GM21737 (cell line): ENCODE measurements around the gene ACOX1.

Experiments
- ATAC-seq: cut with Tn5 transposase; IDR thresholded peaks from one replicate; pipeline ENCODE4 v1.9.1; 2021; ENCODE audit warnings: mild to moderate bottlenecking, moderate library complexity; ENCODE audit not compliant: unreplicated experiment

Gene ACOX1

DNA sequence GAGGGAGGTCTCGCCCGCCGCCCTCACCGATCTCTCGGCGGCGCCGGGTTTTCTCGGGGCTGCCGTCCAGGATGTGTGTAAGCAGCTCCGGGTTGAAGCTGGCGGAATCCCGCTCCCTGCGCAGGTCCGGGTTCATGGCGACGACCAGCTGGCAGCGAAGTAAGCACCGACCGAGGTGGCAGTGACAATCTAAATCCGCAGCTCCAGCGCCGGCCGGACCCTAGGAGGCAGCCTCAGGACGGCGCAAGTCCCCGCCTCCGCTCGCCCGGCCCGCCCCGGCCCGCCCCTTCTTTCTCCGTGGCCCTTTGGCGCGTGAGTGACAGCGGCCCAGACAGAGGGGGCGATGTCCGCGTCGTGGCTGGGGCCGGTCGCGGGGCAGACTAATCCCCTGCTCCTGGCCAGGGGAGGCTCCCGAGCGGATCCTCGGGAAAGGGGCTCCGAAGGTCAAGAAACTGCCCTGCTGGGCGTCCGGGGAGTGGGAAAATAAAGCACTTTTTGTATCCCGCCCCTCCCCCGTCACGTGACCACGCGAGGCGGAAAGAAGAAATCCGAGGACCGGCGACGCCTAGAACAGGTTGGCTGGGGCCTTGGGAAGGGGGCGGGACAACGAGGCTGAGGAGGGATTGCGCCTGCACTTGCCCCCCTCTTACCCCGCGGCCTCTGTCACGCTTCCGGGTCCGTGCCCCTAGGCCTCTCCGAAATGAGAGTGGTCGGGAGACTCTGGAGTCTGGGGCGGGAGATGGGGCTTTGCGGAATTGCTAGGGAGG, at the start of gene ACOX1, which contains the start of gene TEN1:
Gene ACOX1 (minus strand): TSS at position 229 of the 767 bp plus-strand sequence. CDS start 93 bp downstream, at position 136.
Gene TEN1 (plus strand): TSS at position 303 of the 767 bp plus-strand sequence. CDS start 6,953 bp downstream, outside the sequence.
- peak; percentile 91 for ATAC-seq

DNA sequence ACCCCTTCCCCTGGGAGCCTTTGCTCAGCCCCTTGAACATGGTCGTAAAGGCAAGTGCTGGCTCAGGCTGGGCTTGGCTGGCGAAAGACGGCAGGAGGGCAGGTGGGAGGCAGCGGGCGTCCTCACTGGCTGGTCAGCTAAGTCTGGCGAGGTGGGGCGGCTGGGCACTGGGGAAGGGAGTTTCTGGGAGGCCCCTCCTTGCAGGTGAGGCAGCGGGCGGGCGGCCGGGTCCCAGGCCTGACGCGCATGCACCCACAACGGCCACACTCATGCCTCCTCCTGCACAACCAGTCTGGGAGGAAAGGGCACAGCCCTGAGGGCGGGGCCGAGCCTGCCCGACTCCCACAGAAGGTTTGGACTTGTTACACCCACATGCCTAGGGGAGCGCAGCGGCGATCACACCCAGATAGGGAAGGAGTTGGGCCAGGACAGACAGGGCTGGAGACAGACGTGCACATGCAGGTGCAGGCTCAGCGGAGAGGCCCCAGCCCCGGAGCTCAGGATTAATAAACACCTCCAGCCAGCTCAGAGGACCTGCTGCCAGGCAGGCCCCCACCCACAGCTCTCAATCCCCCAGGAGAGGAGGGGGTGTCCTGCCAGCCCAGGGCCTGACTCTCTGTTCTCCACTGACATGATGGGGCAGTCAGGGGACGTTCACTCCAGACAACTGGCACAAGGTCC, 48.3 kb upstream of the ACOX1 start, which contains the start of gene EVPL:
Gene EVPL (minus strand): TSS at position 148 of the 681 bp plus-strand sequence. CDS start 108 bp downstream, at position 40.
- no peak for ATAC-seq

DNA sequence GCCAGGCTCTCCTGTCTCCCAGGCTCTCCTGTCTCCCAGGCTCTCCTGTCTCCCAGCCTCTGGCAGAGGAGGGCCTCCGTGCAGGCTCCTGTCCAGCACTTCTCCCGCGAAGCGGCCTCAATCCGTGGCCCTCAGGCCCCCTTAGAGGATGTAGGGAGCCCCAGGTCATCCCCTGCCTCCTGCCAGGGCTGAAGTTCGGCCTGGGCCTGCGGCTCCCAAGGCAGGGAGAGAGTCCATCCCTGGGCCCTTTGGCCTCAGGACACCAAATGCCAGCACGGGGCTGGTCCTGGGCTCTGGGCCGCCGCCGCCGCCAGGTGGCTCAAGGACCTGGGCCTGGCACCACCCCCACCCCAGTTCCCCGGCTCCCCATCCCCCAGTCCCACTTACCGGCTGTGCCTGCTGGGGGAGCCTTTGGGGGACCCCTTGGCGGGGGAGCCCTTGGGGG, 47.8 kb upstream of the ACOX1 start:
- no peak for ATAC-seq

DNA sequence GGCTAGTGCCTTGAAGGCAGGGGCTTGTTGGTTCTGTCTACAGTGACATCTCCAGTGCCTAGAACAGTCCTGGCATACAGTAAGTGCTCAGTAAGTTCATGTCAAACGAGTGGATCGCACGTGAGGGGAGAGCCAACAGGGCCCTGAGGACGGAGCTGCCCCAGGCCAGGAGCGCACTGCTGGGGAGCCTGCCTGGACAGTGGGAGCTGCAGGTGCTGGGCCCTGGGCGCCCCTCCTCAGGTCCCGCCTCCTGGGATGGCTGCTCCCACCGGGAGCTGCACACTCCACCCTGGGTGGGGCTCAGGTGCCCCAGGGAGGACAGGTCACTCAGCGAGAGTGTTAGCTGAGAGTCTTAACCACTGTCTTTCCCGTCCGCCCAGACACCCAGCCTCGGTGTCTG, 46.3 kb upstream of the ACOX1 start:
- ATAC-seq, result no peak

DNA sequence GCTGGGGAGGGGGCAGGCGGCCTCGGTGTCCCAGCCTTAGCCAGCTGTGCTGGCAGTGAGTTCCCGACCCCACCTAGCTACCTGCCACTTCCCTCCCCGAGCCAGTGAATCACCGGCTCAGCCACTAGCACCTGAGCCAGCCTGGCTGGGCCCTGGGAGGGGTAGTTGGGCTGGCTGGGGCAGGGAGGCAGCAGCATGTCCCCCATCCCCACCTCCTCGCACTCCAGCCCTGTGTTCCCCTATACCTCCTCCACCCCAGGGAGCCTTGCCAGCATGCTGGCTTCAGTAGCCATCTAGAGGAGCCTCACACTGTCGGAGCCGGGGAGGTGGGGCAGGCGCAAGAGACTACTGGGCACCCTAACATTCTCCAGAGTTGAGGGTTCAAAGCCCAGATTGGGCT, 45.4 kb upstream of the ACOX1 start:
- no peak for ATAC-seq

DNA sequence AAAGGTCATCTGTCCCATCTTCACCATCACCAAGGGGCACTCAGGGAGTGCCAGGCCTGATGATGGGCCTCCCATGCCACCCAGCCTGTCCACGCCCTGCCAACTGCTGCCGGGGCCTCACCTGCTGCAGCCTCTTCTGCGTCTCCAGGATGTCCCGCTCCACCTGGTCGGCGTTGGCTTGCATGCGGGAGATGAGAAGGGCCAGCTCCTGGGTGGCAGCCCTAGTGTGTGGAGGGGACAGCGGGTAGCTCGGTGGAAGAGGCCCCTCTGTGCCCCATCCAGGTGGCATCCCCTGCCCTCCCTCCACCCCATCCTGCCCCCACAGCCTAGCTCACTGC, 44.9 kb upstream of the ACOX1 start:
- ATAC-seq, result no peak

DNA sequence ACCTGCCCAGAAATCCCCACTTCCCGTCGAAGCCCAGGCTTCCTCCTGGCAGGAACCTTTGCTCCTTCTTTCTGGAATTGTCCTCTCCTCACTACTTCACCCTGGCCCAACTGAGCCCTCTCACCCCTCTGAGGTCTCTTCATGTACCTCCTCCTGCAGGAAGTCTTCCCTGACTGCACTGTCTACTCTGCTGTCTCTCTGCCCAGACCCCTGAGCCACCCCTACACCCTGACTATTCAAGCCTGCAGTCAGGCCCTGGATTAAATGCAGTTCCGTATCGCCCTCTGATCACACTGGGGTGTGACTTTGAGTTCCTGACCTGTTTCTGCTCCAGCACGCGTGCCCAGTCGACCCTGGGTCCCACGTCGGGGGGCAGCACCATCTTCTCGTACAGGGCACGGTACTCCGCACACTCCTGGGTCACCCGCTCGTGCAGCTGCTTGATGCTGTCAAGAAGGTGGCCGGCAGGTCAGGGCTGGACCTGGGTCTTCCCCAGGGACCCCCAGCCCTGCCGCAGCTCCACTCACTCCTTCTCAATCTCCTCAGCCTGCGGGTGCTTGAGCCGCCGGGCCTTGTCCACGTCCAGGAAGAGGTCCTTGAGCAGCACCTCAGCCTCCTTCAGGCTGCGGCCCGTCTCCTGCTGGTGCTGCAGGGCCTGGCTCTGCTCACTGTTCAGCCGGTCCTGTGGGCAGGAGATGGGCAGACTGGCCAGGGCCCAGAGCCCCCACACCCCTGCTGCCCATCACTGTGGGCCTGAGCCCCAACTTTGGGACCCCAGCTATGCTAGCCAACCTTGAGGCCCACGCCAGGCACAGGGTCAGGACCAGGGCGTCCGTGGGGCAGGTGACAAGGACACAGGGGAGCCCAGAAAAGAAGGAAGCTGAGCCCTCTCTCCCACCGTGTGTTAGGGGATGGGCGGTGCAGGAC, 44.3 kb upstream of the ACOX1 start:
- no peak for ATAC-seq

DNA sequence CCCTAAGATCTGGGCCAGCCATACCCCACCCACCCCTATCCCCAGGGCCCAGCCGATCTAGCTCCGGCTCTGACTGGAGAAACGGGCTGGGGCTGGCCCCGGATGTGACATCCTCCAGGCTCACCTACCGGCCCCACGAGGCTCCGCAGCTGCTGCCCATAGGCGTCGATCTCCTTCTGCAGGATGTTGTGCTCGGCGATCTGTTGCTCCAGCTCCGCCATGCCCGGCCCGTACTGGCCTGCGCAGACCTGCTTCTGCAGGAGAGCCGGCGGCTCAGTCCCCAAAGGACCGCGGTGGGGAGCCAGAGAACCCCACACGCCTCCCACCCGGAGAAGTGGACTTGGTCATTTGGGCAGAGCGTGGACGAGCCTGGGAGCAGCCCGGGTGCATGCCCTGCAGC, 43.3 kb upstream of the ACOX1 start:
- ATAC-seq, result no peak

DNA sequence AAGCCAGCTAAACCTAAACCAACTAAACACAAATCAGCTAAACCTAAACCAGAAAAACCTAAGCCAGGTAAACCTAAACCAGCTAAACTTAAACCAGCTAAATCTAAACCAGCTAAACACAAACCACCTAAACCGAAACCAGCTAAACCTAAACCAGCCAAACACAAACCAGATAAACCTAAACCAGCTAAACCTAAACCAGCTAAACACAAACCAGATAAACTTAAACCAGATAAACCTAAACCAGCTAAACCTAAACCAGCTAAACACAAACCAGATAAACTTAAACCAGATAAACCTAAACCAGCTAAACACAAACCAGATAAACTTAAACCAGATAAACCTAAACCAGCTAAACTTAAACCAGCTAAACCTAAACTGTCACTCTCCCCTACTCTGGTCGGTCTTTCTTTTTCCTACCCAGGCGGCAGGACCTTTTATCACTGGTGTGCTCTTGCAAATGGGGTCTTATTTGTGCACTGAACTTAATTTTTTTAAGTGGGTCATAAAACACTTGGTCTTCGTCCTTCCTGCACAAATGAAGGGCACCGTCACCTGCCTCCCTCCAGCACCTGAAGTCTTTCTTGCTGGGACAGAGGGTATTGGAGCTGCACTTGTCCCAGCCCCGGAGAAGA, 41.0 kb upstream of the ACOX1 start:
- ATAC-seq, result no peak

DNA sequence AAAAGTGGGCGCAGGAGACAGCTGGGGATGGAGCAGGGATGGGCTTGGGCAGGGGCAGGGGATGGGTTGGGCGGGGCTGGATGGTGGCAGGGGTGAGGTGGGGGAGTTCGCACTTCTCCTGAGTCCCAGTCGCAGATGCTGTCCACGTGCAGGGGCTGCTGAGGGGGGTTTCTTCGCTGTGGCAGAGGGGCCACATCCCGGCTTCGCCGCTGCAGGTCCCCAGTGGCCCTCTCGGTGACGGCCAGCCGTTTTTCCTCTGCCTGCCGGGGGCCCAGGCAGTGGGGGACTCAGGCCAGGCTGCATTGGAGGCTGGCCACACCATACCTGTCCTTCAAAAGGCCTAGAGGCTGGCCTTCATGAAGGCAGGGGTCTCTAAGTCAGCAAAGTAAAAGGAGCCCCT, 39.8 kb upstream of the ACOX1 start:
- no peak for ATAC-seq

DNA sequence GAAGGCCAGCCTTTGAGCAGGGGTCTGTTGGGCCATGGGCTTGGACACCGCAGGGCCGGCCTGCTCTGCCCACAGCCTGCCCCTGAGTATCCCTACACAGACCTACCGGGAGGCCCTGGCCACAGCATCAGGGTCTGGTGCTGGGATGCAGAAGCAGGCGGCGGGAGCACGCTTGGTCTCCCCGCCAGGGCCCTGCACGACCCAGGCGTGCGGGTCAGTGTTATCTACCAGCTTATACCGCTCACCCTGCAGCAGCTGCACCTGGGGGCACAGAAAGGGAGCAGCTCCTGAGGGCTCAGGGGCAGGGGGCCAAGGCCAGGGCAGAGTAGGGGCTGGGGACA, 39.3 kb upstream of the ACOX1 start:
- ATAC-seq, result no peak

DNA sequence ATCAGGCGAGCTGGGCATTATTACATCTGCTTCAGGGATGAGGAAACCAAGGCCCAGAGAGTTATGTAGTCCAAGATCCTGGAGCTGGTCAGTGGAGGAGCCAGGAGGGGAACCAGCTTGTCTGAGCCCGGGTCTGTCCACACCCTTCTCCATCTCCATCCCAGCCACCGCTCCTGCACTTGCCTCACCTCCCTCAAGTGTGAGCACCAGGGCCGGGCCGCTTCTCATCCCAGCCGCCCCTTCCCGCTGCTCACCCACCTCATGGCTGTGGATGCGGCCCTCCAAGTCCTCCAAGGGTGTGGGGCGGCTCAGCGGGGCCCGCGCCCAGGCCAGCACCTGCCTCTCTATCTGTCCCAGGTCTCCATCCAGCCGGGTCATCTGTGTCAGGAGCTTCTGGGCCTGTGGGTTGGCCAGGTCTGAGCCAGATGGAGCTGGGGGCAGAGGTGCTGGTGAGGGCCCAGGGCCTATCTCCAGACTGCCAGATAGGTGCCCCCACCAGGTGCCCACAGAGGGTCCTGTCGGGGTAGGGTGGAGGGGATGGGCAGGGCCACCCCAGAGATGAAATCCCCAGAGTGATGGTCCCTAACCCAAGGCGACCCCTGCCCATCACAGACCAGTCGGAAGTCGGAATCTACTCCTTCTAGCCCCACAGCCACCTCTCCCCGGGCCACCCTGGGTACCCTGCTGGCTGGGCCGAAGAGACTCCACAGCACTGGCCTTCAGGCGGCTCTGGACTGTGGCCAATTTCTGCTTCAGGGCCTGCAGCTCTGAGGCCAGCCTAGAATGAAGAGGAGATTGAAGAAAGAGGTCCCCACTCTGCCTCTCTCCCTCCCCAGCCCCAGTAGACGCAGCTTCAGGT, 38.7 kb upstream of the ACOX1 start:
- no peak for ATAC-seq

DNA sequence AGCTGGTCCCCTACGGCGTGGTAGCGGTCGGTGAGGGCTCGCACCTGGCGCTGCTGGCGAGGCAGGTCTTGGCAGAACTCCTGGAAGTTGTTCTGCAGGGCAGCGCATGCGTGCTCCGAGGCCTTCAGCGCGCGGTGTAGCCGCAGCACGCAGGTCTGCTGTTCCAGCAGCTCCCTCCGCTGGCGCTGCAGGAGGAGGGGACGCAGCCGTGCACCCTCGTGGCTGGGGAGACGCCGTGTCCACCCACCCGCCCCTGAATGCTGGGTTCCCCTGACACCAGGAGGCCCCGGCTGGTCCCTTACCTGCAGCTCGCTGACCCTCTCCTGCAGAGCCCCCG, 35.9 kb upstream of the ACOX1 start:
- ATAC-seq, result no peak

DNA sequence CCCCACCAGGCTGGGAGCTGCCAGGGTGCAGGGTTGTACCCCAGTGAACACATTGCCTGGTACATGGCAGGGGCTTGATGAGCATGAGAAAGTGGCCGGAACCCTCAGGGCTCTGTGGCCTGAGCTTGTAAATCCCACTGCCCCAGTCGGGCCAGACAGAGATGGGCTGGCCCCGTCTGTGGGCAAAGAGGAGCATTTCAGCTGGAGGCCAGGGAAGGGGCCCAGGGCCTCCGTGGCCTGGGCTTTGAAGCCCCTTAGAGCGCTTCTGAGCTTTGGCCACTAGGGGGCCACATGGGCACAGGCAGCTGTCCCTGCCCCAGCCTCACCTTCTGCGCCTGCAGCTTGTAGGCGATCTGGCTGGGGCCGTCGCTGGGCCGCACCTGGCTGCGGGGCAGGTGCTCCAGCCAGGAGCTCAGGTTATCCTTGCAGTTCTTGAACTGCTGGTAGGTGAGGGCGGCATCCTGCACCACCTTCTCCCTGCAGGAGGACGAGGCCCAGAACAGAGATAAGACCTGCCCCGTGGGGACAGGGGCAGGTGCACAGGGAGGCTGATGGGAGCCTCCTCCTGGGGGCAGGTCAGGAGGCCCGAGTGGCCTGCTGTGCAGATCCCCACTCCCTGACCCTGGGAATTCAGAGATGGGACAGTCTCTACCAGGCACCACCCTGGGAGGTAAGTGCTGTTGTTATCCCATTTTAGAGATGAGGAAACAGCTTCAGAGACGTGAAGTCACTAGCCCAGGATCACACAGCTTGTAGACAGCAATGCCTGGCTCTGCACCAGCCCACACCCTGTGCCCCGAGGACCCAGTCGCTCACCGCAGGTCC, 35.3 kb upstream of the ACOX1 start:
- no peak for ATAC-seq

DNA sequence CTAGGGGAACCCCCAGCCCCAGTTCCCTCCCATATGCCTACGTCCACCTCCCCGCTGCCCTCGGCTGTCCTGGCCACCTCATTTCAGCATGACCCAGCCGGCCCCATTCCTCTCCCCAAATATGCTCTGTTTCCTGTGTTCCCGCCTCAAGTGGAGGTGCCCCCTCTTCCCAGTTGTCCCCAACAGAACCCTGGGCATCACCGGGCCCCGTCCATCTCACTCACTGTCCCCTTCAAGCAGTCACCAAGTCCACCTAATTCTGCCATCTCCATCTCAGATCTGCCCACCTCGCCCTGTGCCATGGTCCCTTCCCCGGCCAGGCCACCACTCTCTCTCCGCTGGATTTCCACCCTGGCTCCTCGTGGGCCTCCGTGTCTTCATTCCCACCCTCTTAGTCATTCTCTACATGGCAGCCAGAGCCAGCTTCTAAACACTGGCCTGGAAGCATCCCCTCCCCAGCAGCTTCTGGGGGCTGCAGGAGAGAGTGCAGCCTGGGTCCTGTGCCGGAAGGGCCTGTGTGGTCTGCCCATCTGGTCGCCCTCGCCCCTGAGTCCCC, 34.5 kb upstream of the ACOX1 start:
- no peak for ATAC-seq

DNA sequence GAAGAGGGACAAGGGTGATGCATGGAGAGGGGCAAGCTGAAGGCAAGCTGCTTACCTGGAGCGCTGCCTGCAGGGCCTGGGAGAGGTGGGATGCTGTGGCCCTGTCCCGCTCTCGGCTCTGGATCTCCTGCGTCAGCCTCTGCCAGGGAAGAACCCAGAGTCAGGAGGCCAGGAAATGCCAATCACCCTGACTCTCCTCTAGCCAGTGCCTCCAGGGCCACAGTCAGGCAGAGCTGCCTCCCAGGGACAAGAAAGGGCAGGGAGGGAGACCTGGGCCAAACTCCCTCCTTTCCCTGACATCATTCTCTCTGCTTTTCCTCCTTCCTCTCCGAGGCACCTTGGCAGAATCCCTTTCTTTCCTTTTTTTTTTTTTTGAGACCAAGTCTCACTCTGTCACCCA, 33.0 kb upstream of the ACOX1 start:
- no peak for ATAC-seq

DNA sequence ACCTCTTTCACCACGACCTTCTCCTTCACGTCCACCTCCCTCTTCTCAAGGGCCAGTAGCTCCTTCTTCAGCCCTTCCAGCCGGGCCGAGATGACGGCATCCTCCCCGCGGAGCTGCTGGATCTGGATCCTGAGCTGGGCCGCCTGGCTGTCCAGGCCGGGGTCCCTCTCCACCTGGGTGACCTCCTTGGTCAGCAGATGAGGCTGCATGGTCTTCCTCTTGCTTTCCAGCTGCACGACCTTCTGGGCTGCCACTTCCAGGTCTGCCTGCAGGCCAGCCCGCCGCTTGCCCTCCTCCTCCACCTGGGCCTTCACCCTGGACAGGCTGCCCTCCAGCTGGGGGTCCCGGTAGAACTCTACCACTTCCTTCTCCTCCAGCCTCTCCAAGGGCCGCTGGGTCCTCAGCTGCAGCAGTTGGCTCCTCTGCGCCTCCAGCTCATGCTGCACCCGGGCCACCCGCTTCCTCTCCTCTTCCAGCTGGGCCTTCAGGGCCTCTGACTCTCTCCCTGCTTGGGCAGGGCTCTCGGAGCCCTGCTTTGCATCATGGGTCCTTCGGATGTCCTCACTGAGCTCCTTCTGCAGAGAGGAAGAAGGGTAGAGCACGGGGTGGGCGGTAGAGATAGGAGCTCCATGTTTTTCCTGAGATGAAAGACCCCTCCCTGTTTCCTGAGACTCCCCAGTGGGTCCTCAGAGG, 31.1 kb upstream of the ACOX1 start:
- ATAC-seq, result no peak

DNA sequence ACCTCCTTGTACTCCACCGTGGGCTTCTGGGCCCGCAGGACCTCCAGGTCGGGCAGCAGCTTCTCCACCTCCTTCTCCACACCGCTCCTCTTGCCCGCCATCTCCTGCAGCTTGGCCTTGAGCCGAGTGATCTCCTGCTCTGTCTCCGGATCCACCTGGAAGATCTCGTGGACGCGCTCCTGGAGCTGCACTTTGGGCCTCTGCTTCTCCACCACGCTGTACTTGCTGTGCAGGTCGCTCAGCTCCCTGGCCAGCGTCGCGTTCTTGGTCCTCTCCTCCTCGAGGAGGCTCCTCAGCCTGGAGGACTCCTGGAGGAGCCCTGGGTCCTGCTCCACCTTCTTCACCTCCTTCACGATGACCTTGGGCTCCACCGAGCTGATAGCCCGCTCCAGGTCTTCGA, 30.5 kb upstream of the ACOX1 start:
- no peak for ATAC-seq
